ENCODE data around the gene PDZRN4.
"Not testable (repeated sequence)": the region's sequence is repeated elsewhere in the genome, so short reads cannot be mapped to it uniquely, and the experiment has no call there.

PDZRN4 gene

GRCh38 chr12:41188058-41188840, at the start of gene PDZRN4:
Gene PDZRN4, plus strand, starts transcription at chr12:41188320.
- no peak for DNase-seq

GRCh38 chr12:41140117-41140516, 48.0 kb upstream of the PDZRN4 start:
- DNase-seq, result no peak

- DNase-seq, result no peak
Observed at GRCh38 chr12:41141104-41141503, 47.0 kb upstream of the PDZRN4 start.

GRCh38 chr12:41142376-41142775, 45.7 kb upstream of the PDZRN4 start:
- DNase-seq, result no peak

- no peak for DNase-seq
Observed at GRCh38 chr12:41151793-41152192, 36.3 kb upstream of the PDZRN4 start.

- no peak for DNase-seq
Observed at GRCh38 chr12:41162461-41162860, 25.7 kb upstream of the PDZRN4 start.

GRCh38 chr12:41167701-41168100, 20.4 kb upstream of the PDZRN4 start:
- DNase-seq, result no peak

GRCh38 chr12:41174602-41175001, 13.5 kb upstream of the PDZRN4 start:
- DNase-seq, result no peak

GRCh38 chr12:41179507-41179906, 8.6 kb upstream of the PDZRN4 start:
- DNase-seq, result not testable (repeated sequence)

GRCh38 chr12:41184864-41185263, 3.3 kb upstream of the PDZRN4 start:
- no peak for DNase-seq

- no peak for DNase-seq
Observed at GRCh38 chr12:41186026-41186425, 2.1 kb upstream of the PDZRN4 start.

GRCh38 chr12:41188841-41189394, 798 bp downstream of the PDZRN4 start:
- DNase-seq, result no peak

GRCh38 chr12:41189395-41190251, 1.5 kb downstream of the PDZRN4 start:
- no peak for DNase-seq

GRCh38 chr12:41190338-41190737, 2.2 kb downstream of the PDZRN4 start:
- DNase-seq, result no peak

GRCh38 chr12:41191549-41191948, 3.4 kb downstream of the PDZRN4 start:
- DNase-seq, result not testable (repeated sequence)

GRCh38 chr12:41193311-41193710, 5.2 kb downstream of the PDZRN4 start:
- DNase-seq, result no peak

GRCh38 chr12:41202051-41202450, 13.9 kb downstream of the PDZRN4 start:
- no peak for DNase-seq

- DNase-seq, result no peak
Observed at GRCh38 chr12:41205070-41205709, 17.1 kb downstream of the PDZRN4 start.

GRCh38 chr12:41206298-41206697, 18.2 kb downstream of the PDZRN4 start:
- no peak for DNase-seq

- no peak for DNase-seq
Observed at GRCh38 chr12:41211448-41211847, 23.3 kb downstream of the PDZRN4 start.

GRCh38 chr12:41212625-41213024, 24.5 kb downstream of the PDZRN4 start:
- no peak for DNase-seq

- no peak for DNase-seq
Observed at GRCh38 chr12:41213107-41213506, 25.0 kb downstream of the PDZRN4 start.

GRCh38 chr12:41213648-41214047, 25.5 kb downstream of the PDZRN4 start:
- DNase-seq, result no peak

Measured in stimulated activated CD4-positive, alpha-beta T cell treated with anti-CD3 and anti-CD28 coated beads, Interleukin-4, amount 100 ng/mL, for 24 hours (primary cell).